GM12878 (cell line): ENCODE results near the gene TMEM151A. TPM values are rescaled to one million over a fixed set of nuclear protein-coding genes. Genes with fewer than 3 reads are reported as not detected.
A peak's percentile ranks its signal among the peaks of the same experiment; 100 is the strongest.

Source experiments
- ATAC-seq: fragments of 200-7000 bp; cut with Tn5 transposase; 3 replicates; pipeline ENCODE4 v1.9.1; 2020; ENCODE audit warnings: mild to moderate bottlenecking, moderate library complexity
- BruUV-seq: library from RNA; stranded (reverse); fragments of 400-500 nt; replicated peaks from 2 replicates; lab custom pipeline; 2021; lab: Mats Ljungman, UMichigan
- CTCF ChIA-PET: fragments of 300-600 bp; sonication (Branson Sonifier 250); formaldehyde crosslinking; extraction: SDS; loops from one replicate; lab custom pipeline; 2021; ENCODE audit warnings: inconsistent platforms; lab: Yijun Ruan, JAX
- POLR2A ChIA-PET: fragments of 350-600 bp; formaldehyde crosslinking; extraction: SDS; loops from one replicate; lab custom pipeline; 2021; ENCODE audit warnings: inconsistent platforms; lab: Charles Lee
- RAD21 ChIA-PET: fragments of 300-600 bp; sonication (Branson Sonifier 250); formaldehyde crosslinking; loops from one replicate; lab custom pipeline; 2023; ENCODE audit warnings: antibody characterized with exemption; ENCODE audit not compliant: unreplicated experiment; lab: Charles Lee
- SMC1A ChIA-PET: fragments of 300-600 bp; sonication (Branson Sonifier 250); formaldehyde crosslinking; loops from one replicate; lab custom pipeline; 2023; ENCODE audit not compliant: unreplicated experiment, uncharacterized antibody; lab: Charles Lee
- DNase-seq: peaks from one replicate; pipeline ENCODE4 v3.0.0-alpha.2; 2011; ENCODE audit warnings: low read depth, low spot score
- FAIRE-seq: peaks from 3 replicates; lab custom pipeline; 2011; peaks lifted over from hg19 to GRCh38; lab: Jason Lieb, UNC
- H2AFZ ChIP-seq: 2 replicates; pipeline ENCODE4 v1.6.0; 2011; ENCODE audit warnings: low read depth, low read length, control low read depth; ENCODE audit not compliant: control insufficient read depth
- H3K27ac ChIP-seq: 2 replicates; pipeline ENCODE4 v1.5.1; 2011; ENCODE audit warnings: control low read depth; ENCODE audit not compliant: control insufficient read depth, insufficient read depth
- H3K27me3 ChIP-seq, 2 experiments: replicated peaks in 1 of 2; 2 replicates each; pipeline versions ENCODE4 v1.6.0 to v1.6.1; 2011; ENCODE audit warnings: low read length in 1 of 2; ENCODE audit not compliant: control insufficient read depth in 2 of 2, insufficient read depth in 2 of 2
- H3K36me3 ChIP-seq, 2 experiments: 2 replicates each; pipeline ENCODE4 v1.5.1; 2011; ENCODE audit warnings: low read length in 1 of 2; ENCODE audit not compliant: control insufficient read depth in 2 of 2, insufficient read depth in 2 of 2
- H3K4me1 ChIP-seq: 2 replicates; pipeline ENCODE4 v1.6.1; 2011; ENCODE audit warnings: mild to moderate bottlenecking, low read length, moderate library complexity, mixed read lengths; ENCODE audit not compliant: control insufficient read depth, insufficient read depth
- H3K4me2 ChIP-seq: 2 replicates; pipeline ENCODE4 v1.6.0; 2011; ENCODE audit warnings: control low read depth; ENCODE audit not compliant: control insufficient read depth, insufficient read depth
- H3K4me3 ChIP-seq: fragments of 200-600 bp; sonication (generic); 2 replicates; pipeline ENCODE4 v1.5.1; 2016
- H3K79me2 ChIP-seq: 2 replicates; pipeline ENCODE4 v1.6.0; 2011; ENCODE audit warnings: low read length; ENCODE audit not compliant: control insufficient read depth, insufficient read depth
- H3K9ac ChIP-seq: 2 replicates; pipeline ENCODE4 v1.8.0; 2011; ENCODE audit warnings: low read length, control low read depth, mixed read lengths; ENCODE audit not compliant: control insufficient read depth, insufficient read depth
- H3K9me3 ChIP-seq: replicated peaks from 3 replicates; pipeline ENCODE4 v1.5.1; 2011; ENCODE audit warnings: mild to moderate bottlenecking, low read length; ENCODE audit not compliant: control insufficient read depth, insufficient read depth
- H4K20me1 ChIP-seq: 2 replicates; pipeline ENCODE4 v1.6.0; 2011; ENCODE audit not compliant: control insufficient read depth, insufficient read depth
- ETV6 ChIP-seq, 2 experiments: fragments of 450-650 bp in 1 of 2; IDR thresholded peaks in 1 of 2; conservative IDR thresholded peaks in 1 of 2; 2 replicates each; pipeline ENCODE4 v1.6.1; 2014; ENCODE audit warnings: antibody characterized with exemption in 1 of 2, borderline replicate concordance in 1 of 2, low read depth in 1 of 2, mild to moderate bottlenecking in 1 of 2, moderate library complexity in 1 of 2
- MTA3 ChIP-seq: IDR thresholded peaks from 2 replicates; pipeline ENCODE4 v1.6.1; 2012; ENCODE audit warnings: low read length, inconsistent platforms, borderline replicate concordance
- NFYB ChIP-seq: IDR thresholded peaks from 2 replicates; pipeline ENCODE4 v1.6.1; 2011; ENCODE audit warnings: low read depth, mild to moderate bottlenecking, low read length, improper control_type of control experiment, moderate library complexity; ENCODE audit not compliant: insufficient read depth
- RAD21 ChIP-seq: IDR thresholded peaks from 2 replicates; pipeline ENCODE4 v1.6.1; 2011; ENCODE audit warnings: mild to moderate bottlenecking, low read depth, low read length, moderate library complexity; ENCODE audit not compliant: insufficient read depth
- RFX5 ChIP-seq: IDR thresholded peaks from 2 replicates; pipeline ENCODE4 v1.6.1; 2011; ENCODE audit warnings: low read depth, low read length, improper control_type of control experiment
- SMAD5 ChIP-seq: IDR thresholded peaks from 2 replicates; pipeline ENCODE4 v1.6.1; 2016; ENCODE audit warnings: antibody characterized with exemption, low read depth
- SP1 ChIP-seq: IDR thresholded peaks from one replicate; pipeline ENCODE4 v1.6.1; 2011; ENCODE audit warnings: low read depth, low read length
- SREBF1 ChIP-seq: IDR thresholded peaks from 2 replicates; pipeline ENCODE4 v1.6.1; 2012; ENCODE audit warnings: mild to moderate bottlenecking, low read length
- SREBF2 ChIP-seq: IDR thresholded peaks from 2 replicates; pipeline ENCODE4 v1.6.1; 2012; ENCODE audit warnings: mild to moderate bottlenecking, low read length
- WGBS: methylation state at CpG from one replicate; pipeline ENCODE4 v1.1.6; 2016; ENCODE audit warnings: low lambda C conversion rate; ENCODE audit not compliant: insufficient replicate concordance, insufficient coverage; ENCODE audit errors: missing lambda C conversion rate; 5-methylcytosine and 5-hydroxymethylcytosine counted together
- in situ Hi-C: fragments of 300-500 bp; cut with MboI; formaldehyde crosslinking; loops from 9 replicates; pipeline ENCODE4 v1.14.3; 2018; ENCODE audit warnings: mixed read lengths
- intact Hi-C: fragments of 100-400 bp; cut with micrococcal nuclease; formaldehyde crosslinking; loops from one replicate; pipeline ENCODE4 v1.14.2; 2022; ENCODE audit not compliant: unreplicated experiment
- polyA plus RNA-seq, 11 experiments: library from polyadenylated mRNA; depleted of rRNA in 4 of 11; unstranded in 6 of 11; stranded (reverse) in 5 of 11; fragments of >200 nt; fragmentation: Nextera tagmentation in 4 of 11; fragmentation: Illumina TruSeq in 1 of 11; extraction: Ambion mirVana in 4 of 11; extraction: Trizol in 1 of 11; gene quantifications; 1 replicate in 1 of 11; 2 replicates in 10 of 11; pipeline versions ENCODE4 v1.2.1 to v1.2.3, GENCODE V29; 2011 to 2016; ENCODE audit warnings: inconsistent platforms in 2 of 11, missing spikeins in 2 of 11, low read depth in 1 of 11
- total RNA-seq, 4 experiments: library from RNA; depleted of rRNA in 3 of 4; stranded (reverse); fragments of >200 nt in 3 of 4; fragmentation: Illumina TruSeq in 1 of 4; extraction: Trizol in 1 of 4; gene quantifications; 2 replicates each; pipeline versions ENCODE4 v1.2.1 to v1.2.3, GENCODE V29; 2013 to 2021
- TF ChIP-seq, protein P1 (sequence below): IDR thresholded peaks from 2 replicates; pipeline ENCODE4 v1.6.1; 2012; ENCODE audit warnings: mild to moderate bottlenecking, low read depth, low read length
- TF ChIP-seq, protein P2 (sequence below): fragments of 450-650 bp; formaldehyde crosslinking; IDR thresholded peaks from 2 replicates; pipeline ENCODE4 v1.4.0; 2022; ENCODE audit warnings: mild to moderate bottlenecking, moderate library complexity

TMEM151A gene
- total and polyA plus RNA-seq, 10 of the 15 experiments (the other 5 are each of a cell fraction or from before 2014, with no cell fraction given) = not detected

DNA sequence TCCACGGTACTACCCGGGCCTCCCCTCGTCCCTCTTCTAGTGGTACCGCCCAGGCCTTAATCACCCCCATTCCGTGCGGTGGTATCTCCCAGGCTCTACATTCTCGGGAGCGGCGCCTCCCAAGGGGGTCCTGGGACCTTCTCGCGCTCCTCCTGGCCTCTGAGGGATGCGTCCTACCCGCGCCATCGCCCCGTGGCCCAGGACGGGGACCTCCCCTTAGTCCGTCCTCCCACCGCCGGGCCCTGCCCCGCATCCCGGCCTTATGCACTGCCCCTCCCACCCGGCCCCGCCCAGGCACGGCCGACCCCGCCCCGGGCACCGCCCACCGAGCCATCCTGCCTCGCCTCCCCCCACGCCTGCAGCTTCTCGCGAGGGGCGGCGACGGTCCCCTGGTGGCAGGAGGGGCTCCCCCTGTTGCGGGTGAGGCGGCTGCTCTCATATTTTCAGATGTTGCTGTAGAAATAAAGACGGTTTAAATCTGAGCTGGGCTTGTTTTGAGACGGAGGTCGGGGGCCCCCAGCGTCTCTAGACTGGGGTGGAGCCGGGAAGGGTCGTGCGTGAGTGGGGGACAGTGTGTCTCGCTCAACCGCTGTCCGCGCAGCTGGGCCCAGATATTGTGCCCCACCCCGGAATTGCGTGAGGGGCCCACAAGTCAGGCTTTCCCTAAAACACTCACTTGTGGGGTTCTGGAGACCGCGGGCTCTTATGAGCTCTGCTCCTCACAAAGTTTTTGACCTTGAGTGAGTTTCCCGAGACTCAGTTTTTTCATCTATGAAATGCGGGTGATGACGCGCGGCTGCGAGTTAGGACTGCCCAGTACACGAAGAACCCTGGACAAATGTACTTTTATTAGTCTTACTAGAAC is 24.1 kb upstream of the TMEM151A start:
- ChIA-PET CTCF (interaction anchor here (0.8 to 1.6 kb wide), 8 partner anchors 8 to 223 kb away, joined by 3 to 5 read pairs (median 4); partner anchors contain the start of gene YIF1A), POLR2A (interaction anchor here (0.5 to 2.6 kb wide), 19 partner anchors 13 to 1772 kb away, joined by 3 to 26 read pairs (median 4); partner anchors contain the start of genes CD248, SF3B2 and YIF1A), RAD21 (interaction anchor here (0.7 to 2.2 kb wide), 5 partner anchors 14 to 46 kb away, joined by 3 to 9 read pairs (median 4); partner anchors contain the start of gene YIF1A), SMC1A (interaction anchor here (0.7 to 2.4 kb wide), 9 partner anchors 9 to 245 kb away, joined by 3 to 10 read pairs (median 3); partner anchors contain the start of genes CNIH2 and SF3B2)
- peak overlapping the region; percentile 77 for H3K4me3 ChIP-seq
- peak overlapping the region; percentile 94 for H3K27ac ChIP-seq
- H3K9me3 ChIP-seq = no peaks in the 10 kb centered on the region
- 1% methylated on average over 50 of the region's 61 CpGs for WGBS
- H3K79me2 ChIP-seq = peaks cover 27% of the 10 kb centered on the region
- intact Hi-C loops (loop anchor here (2.0 kb wide), 1 partner anchor 15 kb away; no protein-coding TSS in a partner anchor), in situ Hi-C loops (no loop called here)
- H3K27me3 ChIP-seq = no peaks in the 10 kb centered on the region
- ATAC-seq (peak; percentile 83), DNase-seq (peak; percentile 54), FAIRE-seq (peak; percentile 52)
- no peaks in the 10 kb centered on the region for H4K20me1 ChIP-seq
- H2AFZ ChIP-seq = peak overlapping the region; percentile 95
- BruUV-seq = no TSS peak
- H3K4me1 ChIP-seq = peaks cover 11% of the 10 kb centered on the region
- peak overlapping the region; percentile 92 for H3K9ac ChIP-seq
- peaks cover 17 to 28% of the 10 kb centered on the region in 2 experiments for H3K36me3 ChIP-seq
- peak overlapping the region; percentile 99 for H3K4me2 ChIP-seq
- no peak for TF ChIP-seq MTA3
- TF ChIP-seq SREBF2 = no peak
- peak; percentile 68 for TF ChIP-seq SREBF1
- TF ChIP-seq SMAD5 = no peak; the same call in 1 of the 2 replicates
- no peak for TF ChIP-seq RFX5
- TF ChIP-seq, protein P1, sequence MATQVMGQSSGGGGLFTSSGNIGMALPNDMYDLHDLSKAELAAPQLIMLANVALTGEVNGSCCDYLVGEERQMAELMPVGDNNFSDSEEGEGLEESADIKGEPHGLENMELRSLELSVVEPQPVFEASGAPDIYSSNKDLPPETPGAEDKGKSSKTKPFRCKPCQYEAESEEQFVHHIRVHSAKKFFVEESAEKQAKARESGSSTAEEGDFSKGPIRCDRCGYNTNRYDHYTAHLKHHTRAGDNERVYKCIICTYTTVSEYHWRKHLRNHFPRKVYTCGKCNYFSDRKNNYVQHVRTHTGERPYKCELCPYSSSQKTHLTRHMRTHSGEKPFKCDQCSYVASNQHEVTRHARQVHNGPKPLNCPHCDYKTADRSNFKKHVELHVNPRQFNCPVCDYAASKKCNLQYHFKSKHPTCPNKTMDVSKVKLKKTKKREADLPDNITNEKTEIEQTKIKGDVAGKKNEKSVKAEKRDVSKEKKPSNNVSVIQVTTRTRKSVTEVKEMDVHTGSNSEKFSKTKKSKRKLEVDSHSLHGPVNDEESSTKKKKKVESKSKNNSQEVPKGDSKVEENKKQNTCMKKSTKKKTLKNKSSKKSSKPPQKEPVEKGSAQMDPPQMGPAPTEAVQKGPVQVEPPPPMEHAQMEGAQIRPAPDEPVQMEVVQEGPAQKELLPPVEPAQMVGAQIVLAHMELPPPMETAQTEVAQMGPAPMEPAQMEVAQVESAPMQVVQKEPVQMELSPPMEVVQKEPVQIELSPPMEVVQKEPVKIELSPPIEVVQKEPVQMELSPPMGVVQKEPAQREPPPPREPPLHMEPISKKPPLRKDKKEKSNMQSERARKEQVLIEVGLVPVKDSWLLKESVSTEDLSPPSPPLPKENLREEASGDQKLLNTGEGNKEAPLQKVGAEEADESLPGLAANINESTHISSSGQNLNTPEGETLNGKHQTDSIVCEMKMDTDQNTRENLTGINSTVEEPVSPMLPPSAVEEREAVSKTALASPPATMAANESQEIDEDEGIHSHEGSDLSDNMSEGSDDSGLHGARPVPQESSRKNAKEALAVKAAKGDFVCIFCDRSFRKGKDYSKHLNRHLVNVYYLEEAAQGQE = no peak
- TF ChIP-seq, protein P2, sequence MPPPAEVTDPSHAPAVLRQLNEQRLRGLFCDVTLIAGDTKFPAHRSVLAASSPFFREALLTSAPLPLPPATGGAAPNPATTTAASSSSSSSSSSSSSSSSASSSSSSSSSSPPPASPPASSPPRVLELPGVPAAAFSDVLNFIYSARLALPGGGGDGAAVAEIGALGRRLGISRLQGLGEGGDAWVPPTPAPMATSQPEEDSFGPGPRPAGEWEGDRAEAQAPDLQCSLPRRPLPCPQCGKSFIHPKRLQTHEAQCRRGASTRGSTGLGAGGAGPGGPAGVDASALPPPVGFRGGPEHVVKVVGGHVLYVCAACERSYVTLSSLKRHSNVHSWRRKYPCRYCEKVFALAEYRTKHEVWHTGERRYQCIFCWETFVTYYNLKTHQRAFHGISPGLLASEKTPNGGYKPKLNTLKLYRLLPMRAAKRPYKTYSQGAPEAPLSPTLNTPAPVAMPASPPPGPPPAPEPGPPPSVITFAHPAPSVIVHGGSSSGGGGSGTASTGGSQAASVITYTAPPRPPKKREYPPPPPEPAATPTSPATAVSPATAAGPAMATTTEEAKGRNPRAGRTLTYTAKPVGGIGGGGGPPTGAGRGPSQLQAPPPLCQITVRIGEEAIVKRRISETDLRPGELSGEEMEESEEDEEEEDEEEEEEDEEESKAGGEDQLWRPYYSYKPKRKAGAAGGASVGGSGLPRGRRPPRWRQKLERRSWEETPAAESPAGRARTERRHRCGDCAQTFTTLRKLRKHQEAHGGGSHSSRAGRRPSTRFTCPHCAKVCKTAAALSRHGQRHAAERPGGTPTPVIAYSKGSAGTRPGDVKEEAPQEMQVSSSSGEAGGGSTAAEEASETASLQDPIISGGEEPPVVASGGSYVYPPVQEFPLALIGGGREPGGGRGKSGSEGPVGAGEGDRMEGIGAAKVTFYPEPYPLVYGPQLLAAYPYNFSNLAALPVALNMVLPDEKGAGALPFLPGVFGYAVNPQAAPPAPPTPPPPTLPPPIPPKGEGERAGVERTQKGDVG (CRISPR knock-in tag) = no peak
- no peak for TF ChIP-seq SP1
- no peak for TF ChIP-seq RAD21
- no peak for TF ChIP-seq NFYB
- no peak for TF ChIP-seq ETV6 (conservative IDR thresholded peaks at IDR 0.05 in 1 of 2, IDR thresholded peaks at IDR 0.05 in 1 of 2; ENCODE audit: borderline replicate concordance in 1 of 2, low read depth in 1 of 2)
